HG02840 (cell line): ENCODE results near the gene NHP2.
A peak's percentile ranks its signal among the peaks of the same experiment; 100 is the strongest.

ENCODE experiments used
- ATAC-seq: cut with Tn5 transposase; IDR thresholded peaks from one replicate; pipeline ENCODE4 v1.9.1; 2021; ENCODE audit warnings: mild to moderate bottlenecking, moderate library complexity, moderate number of reproducible peaks; ENCODE audit not compliant: unreplicated experiment, low FRiP score

Gene NHP2

DNA sequence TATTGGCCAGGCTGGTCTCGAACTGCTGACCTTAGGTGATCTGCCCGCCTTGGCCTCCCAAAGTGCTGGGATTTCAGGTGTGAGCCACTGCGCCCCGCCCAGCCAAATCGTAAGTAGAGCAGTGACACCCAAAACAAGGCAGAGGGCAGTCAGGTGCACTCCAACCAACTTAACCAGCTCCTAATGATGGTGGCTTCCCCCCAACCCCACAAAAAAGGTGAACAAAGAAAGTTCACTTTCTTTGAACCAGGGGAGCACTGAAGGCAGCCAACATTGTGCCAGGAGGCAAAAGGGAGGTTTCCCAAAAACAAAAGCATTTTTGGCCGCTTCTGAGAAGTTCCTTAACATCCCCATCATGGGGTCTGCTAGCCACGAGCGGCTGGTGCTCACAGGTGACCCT is 23.9 kb upstream of the NHP2 start:
- no peak for ATAC-seq

DNA sequence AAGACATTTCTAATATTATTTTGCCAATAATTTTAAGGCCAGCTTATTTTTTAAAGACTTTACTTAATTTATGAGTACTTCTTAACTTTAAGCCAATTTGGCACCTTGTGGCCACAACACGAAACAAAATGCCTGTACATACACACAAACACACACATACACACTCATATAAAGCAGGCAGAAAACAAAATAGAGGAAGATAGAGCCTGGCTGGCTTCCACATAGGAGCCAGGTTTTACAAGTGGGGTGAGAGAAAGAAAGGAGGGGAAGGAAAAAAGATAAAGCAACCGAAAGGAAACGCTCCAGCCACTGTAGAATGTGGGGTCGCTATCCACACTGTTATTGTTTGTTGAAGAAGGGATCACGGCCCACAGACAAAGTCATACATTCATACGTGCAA is 23.1 kb upstream of the NHP2 start:
- no peak for ATAC-seq

DNA sequence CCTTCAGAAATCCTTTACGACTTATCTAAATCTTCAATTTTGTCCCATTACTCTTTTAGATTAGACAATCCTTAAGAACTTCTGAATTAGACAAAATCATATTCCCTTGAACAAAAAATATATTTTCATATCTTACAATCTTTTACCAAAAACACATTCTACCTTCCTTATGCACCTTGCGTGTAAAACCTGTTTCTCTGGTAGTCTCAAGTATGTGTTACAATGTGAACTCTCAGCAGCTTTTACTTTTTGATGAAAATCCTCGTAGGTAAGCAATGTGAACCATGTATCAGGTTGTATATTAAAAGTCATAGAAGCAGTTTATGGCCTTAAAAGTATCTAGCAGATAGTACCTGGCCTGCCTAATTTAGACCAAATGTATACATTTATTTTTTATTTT is 20.8 kb upstream of the NHP2 start:
- no peak for ATAC-seq

DNA sequence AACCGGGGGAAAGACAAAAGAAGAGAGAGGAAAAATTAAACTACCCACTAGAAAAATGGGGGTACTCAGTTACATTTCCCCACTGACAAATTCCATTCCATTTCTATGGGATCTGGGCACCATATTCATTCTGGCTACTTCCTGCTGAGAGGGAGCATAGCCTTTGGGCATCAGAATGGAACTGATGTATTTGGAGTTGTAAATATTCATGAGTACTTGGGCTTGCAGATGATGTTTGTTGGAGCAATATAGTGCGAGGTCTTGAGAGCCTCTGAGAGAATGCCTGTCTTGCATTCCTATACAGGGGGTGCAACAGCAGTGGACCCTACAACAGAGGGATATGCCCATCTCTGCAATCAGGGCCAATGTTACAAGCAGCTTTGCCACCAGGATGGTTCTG is 16.8 kb upstream of the NHP2 start:
- ATAC-seq, result no peak

DNA sequence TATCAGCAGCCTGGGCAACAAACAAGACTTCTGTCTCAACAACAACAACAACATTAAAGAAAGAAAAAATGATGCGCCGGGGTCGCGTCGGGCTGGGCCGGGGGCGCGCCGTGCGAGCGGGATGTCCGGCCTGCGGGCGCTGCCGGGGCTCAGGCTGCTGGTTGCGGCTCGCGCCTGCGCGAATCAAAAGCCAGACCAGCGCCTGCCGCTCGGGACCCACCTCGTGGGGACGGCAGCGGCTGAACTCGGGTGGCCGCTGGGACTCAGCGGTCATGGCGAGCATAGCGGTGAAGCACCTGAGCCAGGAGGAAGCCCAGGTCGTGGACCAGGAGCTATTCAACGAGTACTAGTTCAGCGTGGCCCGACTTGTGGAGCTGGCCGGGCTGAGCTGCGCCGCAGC is 11.9 kb upstream of the NHP2 start:
- no peak for ATAC-seq

DNA sequence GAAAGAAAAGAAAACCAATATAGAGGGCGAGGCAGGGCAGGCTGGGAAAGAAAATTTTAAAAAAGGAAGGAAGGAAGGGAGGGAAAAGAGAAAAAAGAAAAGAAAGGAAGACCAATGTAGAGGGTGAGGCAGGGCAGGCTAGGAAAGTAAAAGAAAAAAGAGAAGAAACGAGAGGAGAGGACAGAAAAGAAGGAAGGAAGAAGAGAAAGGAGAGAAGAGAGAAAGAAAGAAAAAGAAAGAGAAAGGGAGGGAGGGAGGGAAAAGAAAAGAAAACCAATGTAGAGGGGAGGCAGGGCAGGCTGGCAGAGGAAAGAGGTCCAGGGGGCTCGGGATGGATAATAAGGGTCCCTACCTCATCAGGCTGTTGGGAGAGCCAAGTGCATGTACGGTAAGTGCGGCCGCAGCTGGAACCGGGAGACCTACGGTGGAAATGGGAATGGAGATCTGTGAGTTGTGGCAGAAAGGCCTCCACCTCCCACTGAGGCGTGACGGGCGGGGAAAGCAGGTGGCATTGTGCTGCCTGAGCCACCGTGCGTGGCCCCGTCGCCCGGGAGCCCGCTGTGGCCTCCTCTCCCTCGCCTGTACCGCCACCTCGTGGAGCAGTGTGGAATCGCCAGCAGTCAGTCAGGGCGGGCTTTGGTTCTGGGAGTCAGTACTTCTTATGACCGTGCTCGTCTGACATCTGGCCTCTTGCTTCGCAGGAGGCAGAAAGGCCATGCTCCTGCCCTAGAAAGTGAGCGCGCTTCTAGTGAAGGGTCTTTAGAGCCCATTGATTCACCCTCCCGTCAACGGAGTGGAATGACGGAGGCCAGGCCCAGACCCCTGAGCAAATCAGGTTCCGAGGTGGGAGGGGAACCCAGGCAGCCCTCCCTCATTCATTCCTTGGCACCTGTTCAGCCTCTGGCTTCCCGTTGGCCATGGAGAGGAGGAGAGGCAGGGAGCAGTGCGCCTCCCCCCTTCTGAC is 10.4 kb upstream of the NHP2 start:
- ATAC-seq, result peak; percentile 80

DNA sequence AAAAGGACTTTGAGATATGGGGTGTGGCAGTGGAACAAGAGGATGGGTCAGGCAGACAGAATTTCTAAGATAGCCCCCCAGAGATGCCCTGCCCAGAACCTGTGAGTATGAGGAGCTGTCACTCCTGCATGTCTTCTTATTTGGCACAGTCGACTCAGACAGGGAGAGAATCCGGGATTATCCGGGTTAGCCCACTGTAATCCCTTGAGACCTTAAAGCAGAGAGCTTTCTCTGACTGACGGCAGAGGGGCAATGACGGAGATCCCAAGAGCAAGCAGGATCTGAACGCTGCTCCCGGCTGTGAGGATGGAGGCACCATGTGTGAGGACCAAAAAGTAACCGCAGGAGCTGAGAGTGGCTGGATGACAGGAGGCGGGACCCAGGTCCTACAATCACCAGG is 8.8 kb upstream of the NHP2 start:
- ATAC-seq, result no peak

DNA sequence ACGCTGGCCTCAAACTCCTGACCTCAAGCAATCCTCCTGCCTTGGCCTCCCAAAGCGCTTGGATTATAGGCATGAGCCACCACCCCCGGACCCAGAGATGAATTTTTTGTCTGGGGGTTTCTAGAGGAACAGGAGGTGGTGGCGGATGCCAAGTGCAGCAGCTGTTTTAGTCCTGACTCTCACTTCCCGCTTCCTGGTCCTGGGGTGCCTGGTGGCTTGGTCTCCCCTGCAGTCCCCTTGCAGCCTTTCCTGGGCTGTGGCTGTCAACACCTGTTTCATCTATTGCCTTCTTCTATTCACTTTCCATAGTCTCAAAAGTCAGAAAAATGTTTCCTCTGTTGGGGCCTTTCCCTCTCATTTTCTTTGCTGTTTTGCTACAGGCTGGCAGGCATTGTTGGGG is 6.5 kb upstream of the NHP2 start:
- no peak for ATAC-seq

DNA sequence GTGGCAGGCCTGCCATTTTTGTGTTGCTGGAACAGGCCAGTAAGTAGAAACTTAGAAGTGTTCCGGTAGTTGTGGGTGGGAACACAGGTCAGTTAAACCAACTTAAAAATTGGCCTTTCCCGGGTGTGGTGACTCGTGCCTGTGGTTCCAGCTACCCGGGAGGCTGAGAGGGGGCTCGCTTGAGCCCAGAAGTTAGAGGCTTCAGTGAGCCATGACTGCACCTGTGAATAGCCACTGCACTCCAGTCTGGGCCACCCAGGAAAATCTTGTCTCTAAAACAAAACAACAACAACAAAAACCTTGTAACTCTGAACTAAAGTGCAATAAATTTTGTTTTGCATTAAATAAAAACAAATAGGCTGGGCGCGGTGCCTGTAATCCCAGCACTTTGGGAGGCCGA is 1.4 kb upstream of the NHP2 start:
- ATAC-seq, result no peak

DNA sequence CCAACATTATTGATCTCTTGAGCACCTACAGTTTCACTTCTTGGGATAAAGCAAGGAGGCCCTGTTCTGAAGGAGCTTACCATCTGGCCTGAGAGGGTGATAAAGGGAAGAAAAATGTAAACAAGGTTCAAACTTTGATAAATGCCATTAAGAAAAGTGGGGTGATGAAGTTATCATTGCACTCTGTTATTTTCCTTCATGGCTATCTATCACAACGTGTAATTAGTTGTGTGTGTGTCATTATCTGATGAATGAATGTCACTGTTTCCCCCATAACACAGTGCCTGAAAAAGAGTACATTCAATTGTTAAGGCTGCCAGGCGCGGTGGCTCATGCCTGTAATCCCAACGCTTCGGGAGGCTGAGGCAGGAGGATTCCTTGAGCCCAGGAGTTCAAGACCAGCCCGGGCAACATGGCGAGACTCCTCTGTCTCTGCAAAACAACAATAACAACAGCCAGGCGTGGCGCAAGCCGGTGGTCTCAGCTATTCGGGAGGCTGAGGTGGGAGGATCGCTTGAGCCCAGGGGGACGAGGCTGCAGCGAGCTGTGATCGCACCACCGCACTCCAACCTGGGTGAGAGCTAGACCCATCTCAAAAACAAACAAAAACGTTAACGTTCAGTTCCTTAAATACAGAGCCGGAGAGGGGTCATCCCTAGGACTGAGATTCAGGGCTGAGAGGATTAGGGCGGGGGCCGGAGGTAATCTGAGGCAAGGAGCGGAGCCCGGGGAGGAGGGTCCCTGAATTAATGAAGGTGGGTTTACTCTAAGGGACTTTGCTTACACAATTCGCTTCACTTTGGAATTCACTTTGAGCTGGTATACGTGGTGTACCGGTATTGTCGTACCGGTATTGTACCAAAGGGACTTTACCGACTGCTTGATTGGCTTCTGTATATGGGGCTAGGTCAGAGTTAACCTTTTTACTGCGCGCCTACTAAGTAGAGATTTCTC is 917 bp downstream of the NHP2 start:
- no peak for ATAC-seq

DNA sequence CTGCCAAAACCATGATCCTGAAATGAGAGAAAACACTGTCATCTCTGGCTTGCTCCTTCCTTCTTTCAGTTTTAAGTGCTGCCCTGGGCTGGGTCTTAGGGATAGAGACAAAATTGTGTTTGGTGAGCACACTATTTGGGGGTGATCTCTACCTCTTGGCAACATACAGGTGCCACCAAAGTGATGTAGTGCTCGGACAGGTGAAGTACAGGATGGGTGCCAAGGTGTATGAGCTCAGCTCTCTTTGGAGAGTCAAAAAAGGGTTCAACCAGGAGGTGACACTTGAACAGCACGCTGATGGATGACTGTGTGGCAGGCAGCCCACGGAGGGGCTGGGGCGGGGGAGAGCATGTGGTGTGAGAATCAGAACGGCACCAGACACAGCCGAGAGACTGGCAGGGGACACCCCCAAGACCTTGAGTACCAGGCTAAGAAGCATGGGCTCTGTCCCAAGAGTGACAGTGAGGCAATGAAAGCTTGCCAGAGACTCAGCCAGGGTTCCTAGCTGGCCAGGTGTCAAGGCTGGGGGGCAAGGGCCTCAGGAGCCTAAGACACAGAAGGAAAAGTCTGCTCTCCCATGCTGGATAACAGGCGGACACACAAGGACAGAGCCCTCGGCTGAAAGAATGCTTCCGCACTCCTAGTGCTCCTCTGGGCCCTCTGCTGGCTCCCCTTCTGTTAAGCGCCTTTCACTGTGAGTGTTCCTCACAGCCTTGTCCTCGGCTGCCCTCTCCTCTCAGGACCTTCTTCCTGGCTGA is 2.5 kb downstream of the NHP2 start:
- no peak for ATAC-seq

DNA sequence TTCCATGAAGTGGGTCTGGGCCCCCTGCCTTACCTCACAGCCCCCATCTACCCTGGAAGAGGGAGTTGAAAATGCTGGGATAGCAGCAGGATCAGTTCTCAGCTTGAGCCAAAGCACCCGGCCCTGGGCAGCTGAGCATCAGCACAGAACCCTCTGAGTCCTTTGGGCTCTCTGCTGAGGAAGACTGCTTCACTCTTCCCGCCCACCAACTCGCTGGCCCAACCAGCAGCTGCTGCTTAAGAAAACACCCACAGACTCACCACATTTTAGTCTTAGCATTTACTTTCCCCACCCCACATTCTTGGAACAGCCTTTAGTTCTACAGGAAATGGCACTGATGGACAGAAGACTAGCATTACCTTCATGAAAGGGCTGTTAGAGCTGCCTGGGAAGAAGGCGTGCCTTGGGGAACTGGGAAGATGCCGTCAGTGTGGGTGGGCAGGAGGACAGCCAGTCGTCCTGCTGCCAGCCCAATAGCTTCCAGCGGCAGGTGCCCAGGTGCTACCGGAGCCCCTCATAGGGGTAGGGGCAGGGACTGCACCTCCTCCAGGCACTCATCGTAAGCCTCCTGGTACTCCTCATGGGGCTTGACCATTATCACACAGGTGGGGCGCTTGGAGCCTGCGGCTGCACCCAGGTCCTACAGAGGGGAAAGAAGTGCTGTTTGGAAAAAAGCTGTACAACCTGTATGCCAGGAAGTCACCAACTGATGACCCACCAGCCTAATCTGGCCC is 4.3 kb downstream of the NHP2 start:
- ATAC-seq, result no peak

DNA sequence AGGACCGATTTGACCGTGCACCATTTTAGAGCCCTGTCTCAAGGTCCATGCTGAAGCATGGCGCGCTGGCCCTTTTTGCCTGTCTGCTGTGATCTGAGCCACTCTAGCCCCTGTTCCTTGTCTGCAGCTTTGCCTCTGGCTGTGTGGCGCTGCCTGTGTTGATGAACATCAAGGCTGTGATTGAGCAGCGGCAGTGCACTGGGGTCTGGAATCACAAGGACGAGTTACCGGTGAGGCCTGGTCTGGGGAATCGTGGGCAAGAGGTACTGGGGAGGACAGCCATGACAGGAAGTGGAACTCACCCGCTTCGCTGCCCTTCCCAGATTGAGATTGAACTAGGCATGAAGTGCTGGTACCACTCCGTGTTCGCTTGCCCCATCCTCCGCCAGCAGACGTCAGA is 6.3 kb downstream of the NHP2 start:
- no peak for ATAC-seq

DNA sequence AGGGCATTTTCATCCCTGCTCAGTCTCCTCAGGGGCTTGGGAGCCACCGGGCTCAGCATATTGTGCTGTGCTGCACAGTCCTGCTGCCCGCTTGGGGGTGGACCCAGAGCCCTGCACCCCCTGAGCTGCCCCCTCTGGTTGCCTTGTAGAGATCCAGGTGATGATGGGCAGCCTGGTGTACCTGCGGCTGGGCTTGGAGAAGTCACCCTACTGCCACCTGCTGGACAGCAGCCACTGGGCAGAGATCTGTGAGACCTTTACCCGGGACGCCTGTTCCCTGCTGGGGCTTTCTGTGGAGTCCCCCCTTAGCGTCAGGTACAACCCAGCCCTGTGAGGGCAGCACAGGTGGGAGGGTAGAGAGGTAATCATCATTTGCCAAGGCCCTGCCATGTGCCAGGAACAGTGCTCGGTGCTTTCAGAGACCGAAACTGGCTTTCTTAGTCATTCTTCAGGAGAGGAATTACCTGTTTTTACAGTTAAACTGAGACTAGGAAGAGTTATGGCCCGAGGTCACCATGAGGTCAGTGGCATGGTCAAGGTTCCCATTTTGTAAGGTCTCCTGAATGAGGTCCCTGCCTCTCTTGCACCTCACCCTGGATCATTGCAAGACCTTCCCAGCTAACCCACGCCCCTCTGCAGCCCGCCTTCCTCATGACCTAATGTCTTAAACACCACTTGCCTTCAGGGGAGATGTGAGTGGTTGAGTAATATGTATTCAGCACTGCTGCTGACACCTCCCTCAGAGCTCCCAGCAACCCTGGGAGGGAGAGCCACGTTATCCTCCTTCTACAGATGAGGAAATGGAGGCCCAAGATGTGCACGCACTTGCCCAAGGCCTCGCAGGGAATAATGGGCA is 7.5 kb downstream of the NHP2 start:
- ATAC-seq, result no peak

DNA sequence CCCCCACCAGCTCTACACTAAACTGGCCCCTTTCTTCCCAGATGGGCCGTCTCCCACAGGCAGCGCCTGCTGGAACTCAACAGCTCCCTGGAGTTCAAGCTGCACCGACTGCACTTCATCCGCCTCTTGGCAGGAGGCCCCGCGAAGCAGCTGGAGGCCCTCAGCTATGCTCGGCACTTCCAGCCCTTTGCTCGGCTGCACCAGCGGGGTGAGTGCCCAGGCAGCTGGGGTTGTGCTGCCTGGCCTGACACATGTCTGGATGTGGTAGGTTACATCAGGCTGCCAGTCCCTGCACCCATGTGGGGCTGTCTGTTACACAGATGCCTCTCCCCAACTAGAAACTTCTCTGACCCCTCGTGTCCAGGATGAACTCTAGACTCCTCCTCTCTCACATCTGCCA is 9.8 kb downstream of the NHP2 start:
- ATAC-seq, result no peak

DNA sequence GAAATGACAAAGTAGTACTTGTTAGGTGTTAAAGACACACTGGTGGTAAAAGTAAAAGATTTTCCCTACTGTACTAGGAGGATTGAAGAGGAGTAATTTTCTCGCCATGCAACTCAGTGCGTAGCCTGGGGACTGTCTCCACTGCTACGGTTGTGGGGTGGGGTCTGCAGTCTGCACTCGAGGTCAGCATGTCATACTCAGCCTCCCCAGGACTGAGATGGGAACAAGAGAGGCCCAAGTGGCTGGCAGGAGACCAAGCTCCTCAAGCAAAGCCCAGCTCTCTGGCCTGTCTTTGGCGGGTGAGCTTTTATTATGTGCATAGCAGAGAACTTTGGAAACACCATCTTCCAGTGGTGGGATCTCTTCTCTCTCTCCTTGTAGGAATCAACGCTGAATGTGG is 10.4 kb downstream of the NHP2 start:
- no peak for ATAC-seq

DNA sequence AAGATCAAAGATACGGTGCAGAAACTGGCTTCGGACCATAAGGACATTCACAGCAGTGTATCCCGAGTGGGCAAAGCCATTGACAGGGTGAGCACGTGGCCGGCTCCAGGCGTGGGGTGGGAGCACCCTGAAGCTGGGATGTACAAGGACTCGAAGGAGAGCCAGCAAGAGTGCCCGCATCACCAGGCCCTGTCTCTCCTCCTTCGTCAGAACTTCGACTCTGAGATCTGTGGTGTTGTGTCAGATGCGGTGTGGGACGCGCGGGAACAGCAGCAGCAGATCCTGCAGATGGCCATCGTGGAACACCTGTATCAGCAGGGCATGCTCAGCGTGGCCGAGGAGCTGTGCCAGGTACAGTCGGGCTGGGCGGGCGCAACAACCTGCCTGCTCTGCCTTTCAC is 11.0 kb downstream of the NHP2 start:
- ATAC-seq, result no peak

DNA sequence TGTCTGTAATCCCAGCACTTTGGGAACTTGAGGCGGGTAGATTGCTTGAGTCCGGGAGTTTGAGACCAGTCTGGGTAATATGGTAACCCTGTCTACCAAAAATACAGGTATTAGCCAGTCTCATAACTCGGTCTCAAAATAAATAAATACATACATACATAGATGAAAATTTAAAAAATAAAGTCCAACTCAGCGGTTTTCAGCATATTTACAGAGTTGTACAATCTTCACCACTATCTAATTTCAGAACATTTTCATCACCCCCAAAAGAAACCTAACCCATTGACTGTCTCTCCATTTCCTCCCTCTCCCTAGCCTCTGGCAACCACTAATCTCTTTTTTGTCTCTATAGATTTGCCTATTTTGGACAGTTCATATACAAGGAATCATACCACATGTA is 12.1 kb downstream of the NHP2 start:
- no peak for ATAC-seq

DNA sequence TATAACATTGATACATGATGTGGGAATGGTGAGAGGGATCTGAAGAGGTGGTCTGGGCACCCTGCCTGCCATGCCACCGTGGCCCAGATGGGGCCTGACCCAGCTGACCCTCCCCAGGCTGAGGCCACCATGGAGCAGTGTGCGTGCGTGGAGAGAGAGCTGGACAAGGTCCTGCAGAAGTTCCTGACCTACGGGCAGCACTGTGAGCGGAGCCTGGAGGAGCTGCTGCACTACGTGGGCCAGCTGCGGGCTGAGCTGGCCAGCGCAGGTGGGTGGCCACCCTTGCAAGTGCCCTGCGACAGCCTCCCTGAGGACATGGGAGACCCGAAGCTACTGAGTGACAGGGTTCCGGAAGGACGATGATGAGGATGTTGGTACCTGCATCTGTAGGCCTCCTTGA is 15.7 kb downstream of the NHP2 start:
- ATAC-seq, result no peak
